ENCODE results near the gene DTWD2. TPM values are rescaled to one million over a fixed set of nuclear protein-coding genes. Genes with fewer than 3 reads are reported as not detected.

DTWD2 gene
- total RNA-seq, 6 experiments from 2014 or later, result 3.7 to 13.4 (median 7.0) TPM

DNA sequence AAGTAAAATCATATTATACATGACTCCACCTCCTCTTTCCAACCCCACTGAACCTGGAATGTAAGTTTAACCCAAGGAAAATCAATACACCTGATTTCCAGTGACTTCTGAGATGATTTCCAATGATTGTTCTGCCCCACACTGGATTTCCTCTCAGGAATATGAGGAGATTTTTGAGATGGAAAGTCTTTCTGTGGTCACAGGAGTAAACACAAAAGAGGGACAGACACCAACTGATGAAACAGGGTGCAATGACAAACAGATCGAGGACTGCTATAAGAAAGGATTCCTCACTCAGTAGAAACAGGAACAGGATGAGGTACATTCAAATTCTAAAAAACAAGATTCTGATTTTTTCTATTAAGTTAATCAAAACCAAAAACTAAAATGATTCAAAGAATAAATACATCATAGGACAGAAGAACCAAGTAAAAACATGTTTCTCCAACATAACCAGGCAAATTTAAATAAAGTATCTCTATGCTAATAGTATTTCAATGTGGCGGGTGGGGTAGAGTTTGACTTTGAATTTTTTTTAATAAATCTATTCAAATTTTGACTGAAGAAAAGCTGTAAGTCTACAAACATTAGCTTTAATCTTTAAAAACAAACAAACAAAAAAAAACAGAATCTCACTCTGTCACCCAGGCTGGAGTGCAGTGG, 42.1 kb downstream of the DTWD2 start:
- 64% methylated on average over 2 of the region's 2 CpGs for WGBS (ENCODE audit: insufficient coverage, low coverage, low lambda C conversion rate, missing lambda C conversion rate)

DNA sequence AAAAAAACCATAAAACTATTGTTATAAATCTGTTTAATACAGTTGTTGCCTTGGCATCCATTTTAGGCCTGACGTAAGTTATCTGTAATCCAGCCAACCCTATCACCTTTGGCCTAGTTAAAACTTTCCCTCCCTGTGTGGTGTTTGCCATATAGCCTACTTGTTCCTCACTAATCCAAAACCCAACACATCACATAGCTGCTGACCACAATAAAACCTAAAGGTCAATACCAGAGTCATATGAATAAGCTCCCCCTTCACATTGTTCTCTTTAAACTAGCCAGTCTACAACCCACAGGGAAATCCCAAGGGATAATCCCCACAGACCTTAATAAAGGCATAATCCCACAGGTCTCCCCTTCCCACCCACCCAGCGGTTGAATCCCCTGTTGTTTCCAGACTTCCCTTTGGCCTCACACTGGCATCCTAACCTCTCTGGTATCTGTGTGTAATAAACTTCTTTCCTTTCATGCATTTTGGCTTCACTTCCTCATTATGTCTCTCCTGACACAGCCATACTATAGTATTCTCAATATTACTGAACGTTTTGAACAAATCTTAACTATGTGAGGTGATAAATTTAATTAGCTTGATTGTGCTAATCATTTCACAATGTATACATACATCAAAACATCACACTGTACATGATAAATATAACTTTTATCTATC, 50.8 kb downstream of the DTWD2 start:
- Histone ChIP-seq H3K27ac (no peak overlapping the region), H3K36me3 (no peaks in the 10 kb centered on the region), H3K4me1 (no peaks in the 10 kb centered on the region), H3K9me3 (no peaks in the 10 kb centered on the region), H3K27me3 (no peaks in the 10 kb centered on the region), H3K4me3 (no peak overlapping the region)
- DNase-seq (no peak), ATAC-seq (no peak)
- TF ChIP-seq POLR2A (IDR thresholded peaks at IDR 0.05), result no peak
- TF ChIP-seq, protein P1, sequence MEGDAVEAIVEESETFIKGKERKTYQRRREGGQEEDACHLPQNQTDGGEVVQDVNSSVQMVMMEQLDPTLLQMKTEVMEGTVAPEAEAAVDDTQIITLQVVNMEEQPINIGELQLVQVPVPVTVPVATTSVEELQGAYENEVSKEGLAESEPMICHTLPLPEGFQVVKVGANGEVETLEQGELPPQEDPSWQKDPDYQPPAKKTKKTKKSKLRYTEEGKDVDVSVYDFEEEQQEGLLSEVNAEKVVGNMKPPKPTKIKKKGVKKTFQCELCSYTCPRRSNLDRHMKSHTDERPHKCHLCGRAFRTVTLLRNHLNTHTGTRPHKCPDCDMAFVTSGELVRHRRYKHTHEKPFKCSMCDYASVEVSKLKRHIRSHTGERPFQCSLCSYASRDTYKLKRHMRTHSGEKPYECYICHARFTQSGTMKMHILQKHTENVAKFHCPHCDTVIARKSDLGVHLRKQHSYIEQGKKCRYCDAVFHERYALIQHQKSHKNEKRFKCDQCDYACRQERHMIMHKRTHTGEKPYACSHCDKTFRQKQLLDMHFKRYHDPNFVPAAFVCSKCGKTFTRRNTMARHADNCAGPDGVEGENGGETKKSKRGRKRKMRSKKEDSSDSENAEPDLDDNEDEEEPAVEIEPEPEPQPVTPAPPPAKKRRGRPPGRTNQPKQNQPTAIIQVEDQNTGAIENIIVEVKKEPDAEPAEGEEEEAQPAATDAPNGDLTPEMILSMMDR (IDR thresholded peaks at IDR 0.05), result no peak
- 78% methylated on average over 3 of the region's 3 CpGs for WGBS (ENCODE audit: insufficient coverage, low coverage, low lambda C conversion rate, missing lambda C conversion rate)
- intact Hi-C loops (cut with DNase I), result no loop called here

More for the DNA sequence above, 42.1 kb downstream of the DTWD2 start:
- no peaks in the 10 kb centered on the region for H3K27me3 ChIP-seq
- no peaks in the 10 kb centered on the region for H3K36me3 ChIP-seq
- H3K4me3 ChIP-seq, result no peak overlapping the region
- intact Hi-C loops (cut with DNase I), result no loop called here
- no peak for TF ChIP-seq POLR2A (IDR thresholded peaks at IDR 0.05)
- TF ChIP-seq, protein P1 (IDR thresholded peaks at IDR 0.05), result no peak
- no peaks in the 10 kb centered on the region for H3K9me3 ChIP-seq
- no peak overlapping the region for H3K27ac ChIP-seq
- ATAC-seq (no peak), DNase-seq (no peak)
- no peaks in the 10 kb centered on the region for H3K4me1 ChIP-seq

DNA sequence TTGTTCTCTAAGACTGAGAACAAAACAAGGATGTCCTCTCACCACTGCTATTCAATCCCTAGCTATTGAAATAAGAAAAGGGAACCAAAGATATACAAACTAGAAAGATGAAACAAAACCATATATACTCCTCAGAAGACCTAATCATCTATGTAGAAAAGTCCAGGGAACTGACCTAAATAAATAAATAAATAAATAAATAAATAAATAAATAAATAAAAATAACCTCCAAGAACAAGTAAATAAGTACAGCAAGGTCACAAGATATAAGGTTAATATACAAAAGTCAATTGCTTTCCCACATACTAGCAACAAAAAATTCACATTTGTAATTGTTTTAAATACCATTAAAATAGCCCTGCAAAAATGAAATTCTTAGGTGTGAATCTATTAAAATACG, 54.6 kb downstream of the DTWD2 start:
- H3K4me1 ChIP-seq, result no peaks in the 10 kb centered on the region
- H3K27me3 ChIP-seq, result no peaks in the 10 kb centered on the region
- no peak for ATAC-seq
- no peak overlapping the region for H3K4me3 ChIP-seq
- DNase-seq, result no peak
- TF ChIP-seq POLR2A (IDR thresholded peaks at IDR 0.05), result no peak
- TF ChIP-seq, protein P1 (IDR thresholded peaks at IDR 0.05), result no peak
- 89% methylated on average over 1 of the region's 1 CpG for WGBS (ENCODE audit: insufficient coverage, low coverage, low lambda C conversion rate, missing lambda C conversion rate)
- intact Hi-C loops (cut with DNase I), result no loop called here
- no peaks in the 10 kb centered on the region for H3K36me3 ChIP-seq
- H3K9me3 ChIP-seq, result no peaks in the 10 kb centered on the region
- no peak overlapping the region for H3K27ac ChIP-seq

DNA sequence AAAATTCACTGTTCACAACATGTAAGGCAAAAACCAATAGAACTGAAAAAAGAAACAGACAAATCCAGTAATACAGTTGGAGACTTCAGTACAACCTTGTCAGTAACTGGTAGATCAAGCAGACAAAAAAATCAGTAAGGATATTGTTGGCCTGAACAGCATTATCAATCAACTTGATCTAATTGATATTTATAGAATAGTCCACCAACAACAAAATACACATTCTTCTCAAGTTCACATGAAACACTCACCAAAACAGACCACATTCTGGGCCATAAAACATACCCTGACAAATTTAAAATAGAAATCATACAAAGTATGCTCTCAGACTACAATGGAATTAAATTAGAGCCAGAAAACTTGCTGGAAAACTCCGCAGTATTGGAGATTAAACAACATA, 56.8 kb downstream of the DTWD2 start:
- no peak for DNase-seq

More for the DNA sequence above, 56.8 kb downstream of the DTWD2 start:
- H3K27ac ChIP-seq, result no peak overlapping the region
- no peak overlapping the region for H3K4me3 ChIP-seq
- no peak for ATAC-seq
- no peaks in the 10 kb centered on the region for H3K27me3 ChIP-seq
- intact Hi-C loops (cut with DNase I), result no loop called here
- TF ChIP-seq, protein P1 (IDR thresholded peaks at IDR 0.05), result no peak
- no peak for TF ChIP-seq POLR2A (IDR thresholded peaks at IDR 0.05)
- 92% methylated on average over 1 of the region's 1 CpG for WGBS (ENCODE audit: insufficient coverage, low coverage, low lambda C conversion rate, missing lambda C conversion rate)
- H3K9me3 ChIP-seq, result no peaks in the 10 kb centered on the region
- no peaks in the 10 kb centered on the region for H3K4me1 ChIP-seq
- H3K36me3 ChIP-seq, result no peaks in the 10 kb centered on the region

All from right lobe of liver (tissue), 6 donors.